ENCODE results near the gene GLI3. TPM values are rescaled to one million over a fixed set of nuclear protein-coding genes. Genes with fewer than 3 reads are reported as not detected.

The GLI3 gene
- total RNA-seq, 4 donors from 2014 or later = 23.1 to 41.3 (median 24.6) TPM

DNA sequence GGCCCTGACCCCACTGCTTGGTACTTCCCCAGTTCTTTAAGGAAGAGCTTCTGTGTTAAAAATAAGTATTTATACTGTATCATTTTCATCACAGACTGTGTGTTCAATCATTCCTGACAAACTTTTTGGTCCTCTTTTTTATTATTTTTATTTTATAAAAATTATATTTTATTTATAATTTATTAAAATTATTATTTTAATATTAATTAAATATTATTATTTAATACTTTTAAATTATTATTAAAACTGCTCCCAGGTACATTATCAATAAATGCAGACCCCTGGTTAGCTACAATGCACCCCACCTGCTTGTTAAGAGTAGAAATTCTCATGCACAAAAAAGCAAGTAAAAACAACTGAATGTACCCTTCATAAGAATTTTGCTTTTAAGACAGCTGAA, 172.0 kb downstream of the GLI3 start:
- peaks cover 9% of the 10 kb centered on the region for H3K4me1 ChIP-seq
- no peak overlapping the region for H3K27ac ChIP-seq
- H3K4me3 ChIP-seq = no peak overlapping the region
- TF ChIP-seq POLR2A (IDR thresholded peaks at IDR 0.05) (no peak), EP300 (IDR thresholded peaks at IDR 0.05) (no peak)
- no peaks in the 10 kb centered on the region for H3K9me3 ChIP-seq
- H3K27me3 ChIP-seq = no peaks in the 10 kb centered on the region
- no peaks in the 10 kb centered on the region for H3K36me3 ChIP-seq
- no peak for DNase-seq (ENCODE audit: low spot score in 2 of 2)

DNA sequence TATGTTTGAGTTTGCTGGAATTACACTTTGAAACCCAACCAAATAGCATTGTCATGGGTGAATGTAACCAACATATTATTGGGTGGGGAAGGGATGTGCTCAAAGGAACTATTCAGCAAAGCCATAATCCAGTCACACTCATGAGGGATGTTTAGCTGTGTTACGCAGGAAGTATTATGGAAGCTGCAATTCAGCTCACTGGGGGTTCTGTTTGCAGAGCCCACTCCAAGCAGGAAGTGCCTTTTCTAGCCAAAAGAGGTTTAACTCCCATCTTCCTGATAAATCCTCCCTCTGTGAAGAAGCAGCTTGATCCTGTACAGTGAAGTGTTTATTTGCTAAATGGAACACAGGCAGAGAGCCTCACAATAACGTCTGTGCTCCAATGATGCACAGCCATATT, 172.5 kb downstream of the GLI3 start:
- Histone ChIP-seq H3K9me3 (no peaks in the 10 kb centered on the region), H3K27me3 (no peaks in the 10 kb centered on the region), H3K36me3 (no peaks in the 10 kb centered on the region), H3K27ac (no peak overlapping the region), H3K4me1 (peaks cover 9% of the 10 kb centered on the region), H3K4me3 (no peak overlapping the region)
- WGBS = 84% methylated on average over 2 of the region's 2 CpGs
- no peak for DNase-seq (ENCODE audit: low spot score in 2 of 2)
- TF ChIP-seq EP300 (IDR thresholded peaks at IDR 0.05) = no peak
- no peak for TF ChIP-seq POLR2A (IDR thresholded peaks at IDR 0.05)
- TF ChIP-seq, protein P1, sequence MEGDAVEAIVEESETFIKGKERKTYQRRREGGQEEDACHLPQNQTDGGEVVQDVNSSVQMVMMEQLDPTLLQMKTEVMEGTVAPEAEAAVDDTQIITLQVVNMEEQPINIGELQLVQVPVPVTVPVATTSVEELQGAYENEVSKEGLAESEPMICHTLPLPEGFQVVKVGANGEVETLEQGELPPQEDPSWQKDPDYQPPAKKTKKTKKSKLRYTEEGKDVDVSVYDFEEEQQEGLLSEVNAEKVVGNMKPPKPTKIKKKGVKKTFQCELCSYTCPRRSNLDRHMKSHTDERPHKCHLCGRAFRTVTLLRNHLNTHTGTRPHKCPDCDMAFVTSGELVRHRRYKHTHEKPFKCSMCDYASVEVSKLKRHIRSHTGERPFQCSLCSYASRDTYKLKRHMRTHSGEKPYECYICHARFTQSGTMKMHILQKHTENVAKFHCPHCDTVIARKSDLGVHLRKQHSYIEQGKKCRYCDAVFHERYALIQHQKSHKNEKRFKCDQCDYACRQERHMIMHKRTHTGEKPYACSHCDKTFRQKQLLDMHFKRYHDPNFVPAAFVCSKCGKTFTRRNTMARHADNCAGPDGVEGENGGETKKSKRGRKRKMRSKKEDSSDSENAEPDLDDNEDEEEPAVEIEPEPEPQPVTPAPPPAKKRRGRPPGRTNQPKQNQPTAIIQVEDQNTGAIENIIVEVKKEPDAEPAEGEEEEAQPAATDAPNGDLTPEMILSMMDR (IDR thresholded peaks at IDR 0.05) = no peak
- no peak for TF ChIP-seq POLR2AphosphoS5 (IDR thresholded peaks at IDR 0.05)

- WGBS = 49% methylated on average over 2 of the region's 2 CpGs
Measured at GRCh38 chr7:42059275-42059674, 177.7 kb downstream of the GLI3 start.

GRCh38 chr7:42057331-42057730, 179.7 kb downstream of the GLI3 start:
- no peaks in the 10 kb centered on the region for H3K27me3 ChIP-seq
- H3K27ac ChIP-seq = no peak overlapping the region
- no peaks in the 10 kb centered on the region for H3K4me1 ChIP-seq
- 88% methylated on average over 2 of the region's 2 CpGs for WGBS
- TF ChIP-seq EP300 (IDR thresholded peaks at IDR 0.05) = no peak
- no peak for TF ChIP-seq POLR2A (IDR thresholded peaks at IDR 0.05)
- TF ChIP-seq POLR2AphosphoS5 (IDR thresholded peaks at IDR 0.05) = no peak
- TF ChIP-seq, protein P1 (IDR thresholded peaks at IDR 0.05) = no peak
- no peaks in the 10 kb centered on the region for H3K36me3 ChIP-seq
- H3K4me3 ChIP-seq = no peak overlapping the region
- no peaks in the 10 kb centered on the region for H3K9me3 ChIP-seq
- no peak for DNase-seq (ENCODE audit: low spot score in 2 of 2)

More at GRCh38 chr7:42059275-42059674, 177.7 kb downstream of the GLI3 start:
- TF ChIP-seq, protein P1 (IDR thresholded peaks at IDR 0.05) = no peak
- TF ChIP-seq POLR2AphosphoS5 (IDR thresholded peaks at IDR 0.05) = no peak
- no peak for TF ChIP-seq EP300 (IDR thresholded peaks at IDR 0.05)
- TF ChIP-seq POLR2A (IDR thresholded peaks at IDR 0.05) = no peak
- Histone ChIP-seq H3K27me3 (no peaks in the 10 kb centered on the region), H3K4me3 (no peak overlapping the region), H3K27ac (no peak overlapping the region), H3K36me3 (no peaks in the 10 kb centered on the region), H3K9me3 (no peaks in the 10 kb centered on the region), H3K4me1 (no peaks in the 10 kb centered on the region)
- no peak for DNase-seq (ENCODE audit: low spot score in 2 of 2)

DNA sequence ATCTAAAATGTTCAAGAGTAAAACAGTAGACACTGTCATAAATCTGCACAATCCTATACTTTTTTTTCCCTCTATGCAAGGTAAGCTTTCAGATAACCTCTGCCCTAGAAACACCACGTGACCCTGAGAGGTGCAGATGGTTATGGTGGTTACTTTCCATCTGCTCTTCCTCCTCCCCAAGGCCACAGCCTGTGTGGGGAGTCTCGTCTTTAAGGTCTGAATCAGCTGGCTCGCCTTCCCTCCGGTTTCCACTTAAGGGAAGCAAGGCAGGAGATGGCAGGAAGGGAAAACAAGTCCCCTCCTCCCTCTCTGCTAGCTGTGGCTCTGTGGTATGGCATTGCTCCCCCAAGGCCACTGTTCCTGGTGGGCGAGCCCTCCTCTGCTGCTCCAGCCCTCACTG, 181.8 kb downstream of the GLI3 start:
- no peak for TF ChIP-seq POLR2AphosphoS5 (IDR thresholded peaks at IDR 0.05)
- TF ChIP-seq POLR2A (IDR thresholded peaks at IDR 0.05) = no peak
- no peak for TF ChIP-seq EP300 (IDR thresholded peaks at IDR 0.05)
- TF ChIP-seq, protein P1 (IDR thresholded peaks at IDR 0.05) = no peak
- H3K4me1 ChIP-seq = no peaks in the 10 kb centered on the region
- H3K36me3 ChIP-seq = peaks cover 4% of the 10 kb centered on the region
- H3K9me3 ChIP-seq = no peaks in the 10 kb centered on the region
- no peaks in the 10 kb centered on the region for H3K27me3 ChIP-seq
- 89% methylated on average over 5 of the region's 5 CpGs for WGBS
- DNase-seq (ENCODE audit: low spot score in 2 of 2) = no peak
- no peak overlapping the region for H3K4me3 ChIP-seq
- H3K27ac ChIP-seq = no peak overlapping the region

DNA sequence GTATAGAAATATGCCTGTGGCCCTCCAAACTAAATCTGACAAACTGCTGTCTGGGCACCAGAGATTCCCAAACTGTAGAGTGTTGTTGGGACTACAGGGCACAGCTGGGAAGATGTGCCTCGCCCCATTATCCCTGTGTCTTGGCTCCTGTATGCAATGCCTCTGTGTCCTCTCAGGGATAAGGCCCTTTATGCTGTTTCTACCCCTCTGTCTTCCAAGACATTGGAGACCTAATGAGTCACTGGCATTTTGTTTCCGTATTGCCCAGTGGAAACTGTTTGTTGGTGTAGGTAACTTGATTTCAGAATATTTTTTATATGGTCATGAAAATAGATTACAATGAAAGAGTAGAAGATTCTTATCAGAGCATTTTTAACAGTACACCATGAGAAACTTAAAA, 183.2 kb downstream of the GLI3 start:
- no peaks in the 10 kb centered on the region for H3K27me3 ChIP-seq
- 87% methylated on average over 2 of the region's 2 CpGs for WGBS
- TF ChIP-seq POLR2A (IDR thresholded peaks at IDR 0.05) (no peak), EP300 (IDR thresholded peaks at IDR 0.05) (no peak), POLR2AphosphoS5 (IDR thresholded peaks at IDR 0.05) (no peak)
- TF ChIP-seq, protein P1 (IDR thresholded peaks at IDR 0.05) = no peak
- peaks cover 4% of the 10 kb centered on the region for H3K36me3 ChIP-seq
- H3K4me1 ChIP-seq = no peaks in the 10 kb centered on the region
- no peak overlapping the region for H3K27ac ChIP-seq
- DNase-seq (ENCODE audit: low spot score in 2 of 2) = no peak
- H3K4me3 ChIP-seq = no peak overlapping the region
- H3K9me3 ChIP-seq = no peaks in the 10 kb centered on the region

Measured in suprapubic skin (tissue), 4 donors.